Loucy (cell line): ENCODE results near the gene ALCAM.

Experiments used
- H2AFZ ChIP-seq: fragments of 200-600 bp; sonication (generic); 2 replicates; pipeline ENCODE4 v1.6.0; 2016; ENCODE audit warnings: antibody characterized with exemption, mild to moderate bottlenecking, low read length, moderate library complexity
- H3F3A ChIP-seq: fragments of 200-600 bp; 2 replicates; pipeline ENCODE4 v1.6.0; 2016; ENCODE audit warnings: antibody characterized with exemption, low read depth, mild to moderate bottlenecking
- H3K27me3 ChIP-seq: fragments of 200-600 bp; sonication (generic); 2 replicates; pipeline ENCODE4 v1.6.1; 2014; ENCODE audit warnings: low read length, mild to moderate bottlenecking; ENCODE audit not compliant: insufficient read depth, poor library complexity, severe bottlenecking
- H3K36me3 ChIP-seq: fragments of 200-600 bp; sonication (generic); 2 replicates; pipeline ENCODE4 v1.6.1; 2016; ENCODE audit warnings: low read length; ENCODE audit not compliant: insufficient read depth
- H3K4me1 ChIP-seq: fragments of 200-600 bp; sonication (generic); 2 replicates; pipeline ENCODE4 v1.5.1; 2014; ENCODE audit warnings: low read length, mild to moderate bottlenecking; ENCODE audit not compliant: insufficient read depth, poor library complexity, severe bottlenecking
- H3K4me2 ChIP-seq: fragments of 200-600 bp; sonication (generic); 2 replicates; pipeline ENCODE4 v1.6.0; 2014; ENCODE audit warnings: antibody characterized with exemption, low read length, low read depth, mild to moderate bottlenecking; ENCODE audit not compliant: poor library complexity, severe bottlenecking
- H3K4me3 ChIP-seq: fragments of 200-600 bp; sonication (generic); 2 replicates; pipeline ENCODE4 v1.5.1; 2014; ENCODE audit warnings: low read length, mild to moderate bottlenecking, mixed read lengths; ENCODE audit not compliant: poor library complexity, severe bottlenecking
- H3K79me2 ChIP-seq: fragments of 200-600 bp; sonication (generic); 2 replicates; pipeline ENCODE4 v1.6.1; 2014; ENCODE audit warnings: low read length; ENCODE audit not compliant: insufficient read depth
- H3K9ac ChIP-seq: fragments of 200-600 bp; sonication (generic); 2 replicates; pipeline ENCODE4 v1.6.0; 2014; ENCODE audit warnings: mild to moderate bottlenecking, low read depth, low read length, moderate library complexity; ENCODE audit not compliant: poor library complexity, severe bottlenecking
- H3K9me2 ChIP-seq: fragments of 200-600 bp; sonication (generic); replicated peaks from 2 replicates; pipeline ENCODE4 v1.6.1; 2016; ENCODE audit warnings: low read depth, low read length, mixed read lengths
- H3K9me3 ChIP-seq: fragments of 200-600 bp; sonication (generic); 2 replicates; pipeline ENCODE4 v1.6.1; 2014; ENCODE audit warnings: mild to moderate bottlenecking, antibody characterized with exemption, low read length, low read depth; ENCODE audit not compliant: insufficient read depth
- H4K20me1 ChIP-seq: fragments of 200-600 bp; sonication (generic); 2 replicates; pipeline ENCODE4 v1.6.0; 2014; ENCODE audit warnings: antibody characterized with exemption, low read length, mild to moderate bottlenecking; ENCODE audit not compliant: insufficient read depth, poor library complexity, severe bottlenecking
- EZH2phosphoT487 ChIP-seq: fragments of 200-600 bp; IDR thresholded peaks from 2 replicates; pipeline ENCODE4 v1.6.1; 2018; ENCODE audit warnings: antibody characterized with exemption, mild to moderate bottlenecking, moderate library complexity, borderline replicate concordance
- TF ChIP-seq, protein P1 (sequence below): fragments of 200-600 bp; sonication (generic); conservative IDR thresholded peaks from 2 replicates; pipeline ENCODE4 v1.5.1; 2014; ENCODE audit warnings: mild to moderate bottlenecking, antibody characterized with exemption, low read length

ALCAM gene

DNA sequence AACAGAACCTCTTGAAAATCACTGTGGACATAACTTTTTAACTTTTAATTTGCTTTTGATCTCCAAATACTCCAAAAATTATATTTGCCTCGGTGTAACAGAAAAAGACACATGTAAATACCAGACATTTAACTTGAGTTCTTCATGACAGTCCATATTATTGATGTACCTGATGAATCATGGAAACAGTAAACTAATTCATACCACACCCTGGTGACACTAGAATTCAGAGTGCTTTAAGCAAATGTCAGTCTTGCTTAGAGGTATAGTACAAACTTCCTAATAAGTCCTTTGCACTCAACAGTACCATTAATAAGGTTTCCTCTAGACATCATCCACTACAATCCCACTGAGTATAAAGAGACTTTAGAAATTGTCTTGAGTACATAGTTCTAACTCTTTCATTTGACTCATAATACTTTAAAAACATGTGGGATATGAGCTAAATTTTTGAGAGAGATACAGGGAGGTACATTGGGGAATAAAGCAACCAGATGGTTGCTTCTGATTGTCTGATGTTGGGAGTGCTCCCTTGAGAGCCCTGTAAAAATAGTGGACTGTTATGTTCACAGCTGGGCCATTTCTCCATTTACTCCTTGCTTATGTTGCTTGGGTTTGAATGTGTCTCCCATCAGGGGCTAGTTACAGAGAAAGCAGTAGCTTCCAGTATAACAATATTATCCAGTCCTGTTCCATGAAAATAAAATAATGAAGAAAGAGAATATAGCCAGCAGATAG, 175.7 kb downstream of the ALCAM start:
- no peaks in the 10 kb centered on the region for H3K36me3 ChIP-seq

DNA sequence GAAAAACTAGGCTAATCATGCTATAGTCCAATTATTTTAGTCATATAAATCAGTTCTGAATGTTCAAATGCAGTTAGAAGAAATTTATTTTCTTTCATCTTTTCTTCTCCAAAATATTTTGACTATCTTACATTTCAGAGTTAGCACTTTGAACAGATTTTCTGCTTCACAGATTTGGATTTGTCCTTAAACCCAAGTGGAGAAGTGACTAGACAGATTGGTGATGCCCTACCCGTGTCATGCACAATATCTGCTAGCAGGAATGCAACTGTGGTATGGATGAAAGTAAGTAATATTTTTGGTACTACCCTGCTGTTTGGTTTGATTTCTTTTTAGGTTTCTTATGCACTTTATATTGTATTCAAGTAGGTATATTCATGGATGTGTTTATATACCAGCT, 178.3 kb downstream of the ALCAM start:
- H4K20me1 ChIP-seq: no peaks in the 10 kb centered on the region
- H2AFZ ChIP-seq: no peak overlapping the region
- H3K36me3 ChIP-seq: no peaks in the 10 kb centered on the region
- H3K4me2 ChIP-seq: no peak overlapping the region
- H3K79me2 ChIP-seq: no peaks in the 10 kb centered on the region
- H3K27me3 ChIP-seq: no peaks in the 10 kb centered on the region
- H3F3A ChIP-seq: no peaks in the 10 kb centered on the region
- no peaks in the 10 kb centered on the region for H3K4me1 ChIP-seq
- no peaks in the 10 kb centered on the region for H3K9me2 ChIP-seq
- no peak for TF ChIP-seq EZH2phosphoT487
- TF ChIP-seq, protein P1, sequence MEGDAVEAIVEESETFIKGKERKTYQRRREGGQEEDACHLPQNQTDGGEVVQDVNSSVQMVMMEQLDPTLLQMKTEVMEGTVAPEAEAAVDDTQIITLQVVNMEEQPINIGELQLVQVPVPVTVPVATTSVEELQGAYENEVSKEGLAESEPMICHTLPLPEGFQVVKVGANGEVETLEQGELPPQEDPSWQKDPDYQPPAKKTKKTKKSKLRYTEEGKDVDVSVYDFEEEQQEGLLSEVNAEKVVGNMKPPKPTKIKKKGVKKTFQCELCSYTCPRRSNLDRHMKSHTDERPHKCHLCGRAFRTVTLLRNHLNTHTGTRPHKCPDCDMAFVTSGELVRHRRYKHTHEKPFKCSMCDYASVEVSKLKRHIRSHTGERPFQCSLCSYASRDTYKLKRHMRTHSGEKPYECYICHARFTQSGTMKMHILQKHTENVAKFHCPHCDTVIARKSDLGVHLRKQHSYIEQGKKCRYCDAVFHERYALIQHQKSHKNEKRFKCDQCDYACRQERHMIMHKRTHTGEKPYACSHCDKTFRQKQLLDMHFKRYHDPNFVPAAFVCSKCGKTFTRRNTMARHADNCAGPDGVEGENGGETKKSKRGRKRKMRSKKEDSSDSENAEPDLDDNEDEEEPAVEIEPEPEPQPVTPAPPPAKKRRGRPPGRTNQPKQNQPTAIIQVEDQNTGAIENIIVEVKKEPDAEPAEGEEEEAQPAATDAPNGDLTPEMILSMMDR: no peak
- no peaks in the 10 kb centered on the region for H3K9me3 ChIP-seq
- no peak overlapping the region for H3K4me3 ChIP-seq
- no peak overlapping the region for H3K9ac ChIP-seq

More for the DNA sequence above, 175.7 kb downstream of the ALCAM start:
- Histone ChIP-seq H3K9me3 (no peaks in the 10 kb centered on the region), H3F3A (no peaks in the 10 kb centered on the region), H2AFZ (no peak overlapping the region), H3K4me2 (no peak overlapping the region), H3K27me3 (no peaks in the 10 kb centered on the region), H3K4me3 (no peak overlapping the region), H3K4me1 (no peaks in the 10 kb centered on the region), H3K9ac (no peak overlapping the region), H3K79me2 (no peaks in the 10 kb centered on the region), H4K20me1 (no peaks in the 10 kb centered on the region), H3K9me2 (no peaks in the 10 kb centered on the region)
- TF ChIP-seq EZH2phosphoT487: no peak
- TF ChIP-seq, protein P1: no peak

DNA sequence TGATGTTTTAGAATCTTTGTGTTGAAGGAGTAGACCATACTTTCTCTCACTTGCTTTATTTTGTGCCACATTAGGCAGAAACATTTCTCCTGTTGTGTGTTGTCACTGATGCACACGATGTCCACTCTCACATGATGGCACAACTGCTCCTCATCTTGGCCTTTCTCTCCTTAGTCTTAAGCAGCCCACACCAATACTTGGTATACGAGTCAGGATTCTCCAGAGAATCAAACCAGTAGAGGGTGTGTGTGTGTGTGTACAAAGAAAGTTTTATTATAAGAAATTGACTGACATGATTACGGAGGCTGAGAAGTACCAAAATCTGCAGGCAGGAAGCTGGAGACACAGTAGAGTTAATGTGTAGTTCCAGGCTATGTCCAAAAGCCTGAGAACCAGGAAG, 187.1 kb downstream of the ALCAM start:
- no peaks in the 10 kb centered on the region for H4K20me1 ChIP-seq
- H3K4me2 ChIP-seq: no peak overlapping the region
- no peaks in the 10 kb centered on the region for H3K36me3 ChIP-seq
- no peak overlapping the region for H3K4me3 ChIP-seq
- H3K9ac ChIP-seq: no peak overlapping the region
- no peaks in the 10 kb centered on the region for H3K79me2 ChIP-seq
- H3F3A ChIP-seq: no peaks in the 10 kb centered on the region
- TF ChIP-seq, protein P1: no peak
- TF ChIP-seq EZH2phosphoT487: no peak
- no peaks in the 10 kb centered on the region for H3K9me2 ChIP-seq
- H3K9me3 ChIP-seq: no peaks in the 10 kb centered on the region
- H2AFZ ChIP-seq: no peak overlapping the region
- no peaks in the 10 kb centered on the region for H3K4me1 ChIP-seq
- no peaks in the 10 kb centered on the region for H3K27me3 ChIP-seq
